CD8-positive, alpha-beta memory T cell (primary cell): ENCODE data around the gene TNNI3K. TPM values are rescaled to one million over a fixed set of nuclear protein-coding genes. Genes with fewer than 3 reads are reported as not detected.

ENCODE experiments used
- CTCF ChIA-PET: fragments of 350-600 bp; sonication (Branson Sonifier 250); formaldehyde crosslinking; loops from one replicate; lab custom pipeline; 2021; ENCODE audit warnings: antibody characterized with exemption; lab: Charles Lee
- POLR2A ChIA-PET: fragments of 350-600 bp; sonication (Branson Sonifier 250); formaldehyde crosslinking; loops from one replicate; lab custom pipeline; 2021; ENCODE audit warnings: antibody characterized with exemption; lab: Charles Lee
- DNase-seq, 5 donors: peaks; one replicate each; pipeline versions ENCODE4 v3.0.0 to v3.0.0-alpha.2; 2020 to 2022; ENCODE audit warnings: mixed read lengths in 1 of 5
- H3K27ac ChIP-seq: one replicate; pipeline ENCODE4 v1.7.0; 2013; ENCODE audit warnings: low read depth, mild to moderate bottlenecking, low read length, moderate library complexity
- H3K27me3 ChIP-seq: 2 replicates; pipeline ENCODE4 v1.7.0; 2013; ENCODE audit warnings: low read length, mild to moderate bottlenecking; ENCODE audit not compliant: insufficient read depth, poor library complexity, severe bottlenecking
- H3K36me3 ChIP-seq: 2 replicates; pipeline ENCODE4 v1.7.0; 2013; ENCODE audit warnings: mild to moderate bottlenecking, low read length, moderate library complexity; ENCODE audit not compliant: insufficient read depth
- H3K4me1 ChIP-seq: 2 replicates; pipeline ENCODE4 v1.7.0; 2013; ENCODE audit warnings: mild to moderate bottlenecking, low read length, moderate library complexity; ENCODE audit not compliant: insufficient read depth
- H3K4me3 ChIP-seq: 2 replicates; pipeline ENCODE4 v1.7.0; 2013; ENCODE audit warnings: mild to moderate bottlenecking, low read length
- H3K9me3 ChIP-seq: 2 replicates; pipeline ENCODE4 v1.7.0; 2013; ENCODE audit warnings: mild to moderate bottlenecking, low read length
- H3K27ac Mint-ChIP-seq, 8 donors: one replicate each; pipeline ENCODE4 v1.8.0; 2020 to 2021; ENCODE audit warnings: mixed read lengths in 8 of 8, mild to moderate bottlenecking in 6 of 8, inconsistent platforms in 3 of 8, moderate library complexity in 3 of 8
- H3K27me3 Mint-ChIP-seq, 2 donors: one replicate each; pipeline ENCODE4 v1.8.0; 2020 to 2021; ENCODE audit warnings: mixed read lengths in 2 of 2, mild to moderate bottlenecking in 1 of 2, moderate library complexity in 1 of 2
- H3K36me3 Mint-ChIP-seq, 3 donors: one replicate each; pipeline ENCODE4 v1.8.0; 2020 to 2021; ENCODE audit warnings: mixed read lengths in 3 of 3, inconsistent platforms in 1 of 3, mild to moderate bottlenecking in 1 of 3
- H3K4me1 Mint-ChIP-seq, 3 donors: one replicate each; pipeline ENCODE4 v1.8.0; 2020 to 2021; ENCODE audit warnings: mixed read lengths in 3 of 3, inconsistent platforms in 1 of 3, mild to moderate bottlenecking in 1 of 3
- H3K4me3 Mint-ChIP-seq, 7 donors: one replicate each; pipeline ENCODE4 v1.8.0; 2020 to 2021; ENCODE audit warnings: mixed read lengths in 7 of 7, mild to moderate bottlenecking in 6 of 7, moderate library complexity in 4 of 7, inconsistent platforms in 2 of 7
- H3K9me3 Mint-ChIP-seq, 5 donors: one replicate each; pipeline ENCODE4 v1.8.0; 2020 to 2022; ENCODE audit warnings: mixed read lengths in 5 of 5, mild to moderate bottlenecking in 3 of 5, moderate library complexity in 2 of 5, inconsistent platforms in 1 of 5
- polyA plus RNA-seq: library from polyadenylated mRNA; unstranded; fragments of 300-500 nt; fragmentation: Illumina TruSeq; gene quantifications from one replicate; pipeline ENCODE4 v1.2.3, GENCODE V29; 2021
- total RNA-seq, 2 experiments: library from RNA; stranded (reverse); gene quantifications; one replicate each; pipeline ENCODE4 v1.2.3, GENCODE V29; 2021

Gene TNNI3K
- total and polyA plus RNA-seq, 3 experiments from 2014 or later: 0.38 TPM; not detected in 2

- Histone ChIP-seq H3K9me3 (no peaks in the 10 kb centered on the region), H3K27me3 (no peaks in the 10 kb centered on the region), H3K36me3 (no peaks in the 10 kb centered on the region), H3K4me1 (no peaks in the 10 kb centered on the region), H3K4me3 (no peak overlapping the region), H3K27ac (no peak overlapping the region)
- Mint-ChIP-seq H3K36me3 (no peaks in the 10 kb centered on the region), H3K4me1 (no peaks in the 10 kb centered on the region), H3K4me3 (no peak overlapping the region), H3K9me3 (peaks cover 0 to 3% (median 2%) of the 10 kb centered on the region in 5 donors), H3K27me3 (peaks cover 0 to 1% of the 10 kb centered on the region in 2 donors), H3K27ac (no peak overlapping the region)
- POLR2A ChIA-PET: no interaction called here
- DNase-seq: no peak
- CTCF ChIA-PET: no interaction called here
Observed at GRCh38 chr1:74368335-74368734, 133.1 kb downstream of the TNNI3K start.

- Mint-ChIP-seq H3K36me3 (no peaks in the 10 kb centered on the region), H3K4me1 (no peaks in the 10 kb centered on the region), H3K4me3 (no peak overlapping the region), H3K27ac (peak overlapping the region in 1 of 8 donors; percentile 56), H3K27me3 (no peaks in the 10 kb centered on the region), H3K9me3 (no peaks in the 10 kb centered on the region)
- H3K9me3 ChIP-seq: no peaks in the 10 kb centered on the region
- no peaks in the 10 kb centered on the region for H3K27me3 ChIP-seq
- POLR2A ChIA-PET: no interaction called here
- no peak for DNase-seq
- no peaks in the 10 kb centered on the region for H3K4me1 ChIP-seq
- no peak overlapping the region for H3K4me3 ChIP-seq
- no peak overlapping the region for H3K27ac ChIP-seq
- CTCF ChIA-PET: no interaction called here
- no peaks in the 10 kb centered on the region for H3K36me3 ChIP-seq
Observed at GRCh38 chr1:74375376-74375775, 140.2 kb downstream of the TNNI3K start.

- H3K4me3 ChIP-seq: no peak overlapping the region
- Mint-ChIP-seq H3K4me3 (no peak overlapping the region), H3K4me1 (no peaks in the 10 kb centered on the region), H3K36me3 (no peaks in the 10 kb centered on the region), H3K27ac (no peak overlapping the region), H3K27me3 (peaks cover 1 to 3% of the 10 kb centered on the region in 2 donors), H3K9me3 (no peaks in the 10 kb centered on the region)
- no peak overlapping the region for H3K27ac ChIP-seq
- no peaks in the 10 kb centered on the region for H3K36me3 ChIP-seq
- no peak for DNase-seq
- H3K27me3 ChIP-seq: no peaks in the 10 kb centered on the region
- no peaks in the 10 kb centered on the region for H3K9me3 ChIP-seq
- no peaks in the 10 kb centered on the region for H3K4me1 ChIP-seq
- ChIA-PET CTCF (no interaction called here), POLR2A (no interaction called here)
Observed at GRCh38 chr1:74380252-74380651, 145.1 kb downstream of the TNNI3K start.

GRCh38 chr1:74388855-74389254, 153.7 kb downstream of the TNNI3K start:
- Histone ChIP-seq H3K27me3 (no peaks in the 10 kb centered on the region), H3K4me1 (no peaks in the 10 kb centered on the region), H3K36me3 (no peaks in the 10 kb centered on the region), H3K9me3 (no peaks in the 10 kb centered on the region), H3K4me3 (no peak overlapping the region), H3K27ac (no peak overlapping the region)
- H3K4me1 Mint-ChIP-seq: no peaks in the 10 kb centered on the region
- no peak overlapping the region for H3K4me3 Mint-ChIP-seq
- H3K27me3 Mint-ChIP-seq: peaks cover 4 to 5% of the 10 kb centered on the region in 2 donors
- CTCF ChIA-PET: no interaction called here
- H3K36me3 Mint-ChIP-seq: no peaks in the 10 kb centered on the region
- no peaks in the 10 kb centered on the region for H3K9me3 Mint-ChIP-seq
- no peak overlapping the region for H3K27ac Mint-ChIP-seq
- POLR2A ChIA-PET: no interaction called here
- no peak for DNase-seq

GRCh38 chr1:74392186-74392585, 157.0 kb downstream of the TNNI3K start:
- Histone ChIP-seq H3K4me1 (no peaks in the 10 kb centered on the region), H3K4me3 (no peak overlapping the region), H3K36me3 (no peaks in the 10 kb centered on the region), H3K27ac (no peak overlapping the region), H3K9me3 (no peaks in the 10 kb centered on the region), H3K27me3 (no peaks in the 10 kb centered on the region)
- H3K4me1 Mint-ChIP-seq: no peaks in the 10 kb centered on the region
- no peak for DNase-seq
- H3K27ac Mint-ChIP-seq: no peak overlapping the region
- H3K36me3 Mint-ChIP-seq: no peaks in the 10 kb centered on the region
- CTCF ChIA-PET: no interaction called here
- POLR2A ChIA-PET: no interaction called here
- no peak overlapping the region for H3K4me3 Mint-ChIP-seq
- peaks cover 0 to 3% (median 0%) of the 10 kb centered on the region in 5 donors for H3K9me3 Mint-ChIP-seq
- H3K27me3 Mint-ChIP-seq: peaks cover 0 to 5% of the 10 kb centered on the region in 2 donors

GRCh38 chr1:74392840-74393239, 157.7 kb downstream of the TNNI3K start:
- DNase-seq: no peak
- Histone ChIP-seq H3K4me3 (no peak overlapping the region), H3K9me3 (no peaks in the 10 kb centered on the region), H3K4me1 (no peaks in the 10 kb centered on the region), H3K27ac (no peak overlapping the region), H3K36me3 (no peaks in the 10 kb centered on the region), H3K27me3 (no peaks in the 10 kb centered on the region)
- Mint-ChIP-seq H3K27me3 (peaks cover 0 to 5% of the 10 kb centered on the region in 2 donors), H3K4me3 (no peak overlapping the region), H3K27ac (no peak overlapping the region), H3K36me3 (no peaks in the 10 kb centered on the region), H3K9me3 (peaks cover 0 to 3% (median 0%) of the 10 kb centered on the region in 5 donors), H3K4me1 (no peaks in the 10 kb centered on the region)
- POLR2A ChIA-PET: no interaction called here
- CTCF ChIA-PET: no interaction called here

- H3K4me1 ChIP-seq: no peaks in the 10 kb centered on the region
- POLR2A ChIA-PET: no interaction called here
- Mint-ChIP-seq H3K9me3 (peaks cover 0 to 3% (median 0%) of the 10 kb centered on the region in 5 donors), H3K36me3 (no peaks in the 10 kb centered on the region), H3K4me3 (no peak overlapping the region), H3K4me1 (no peaks in the 10 kb centered on the region), H3K27me3 (peaks cover 0 to 5% of the 10 kb centered on the region in 2 donors), H3K27ac (no peak overlapping the region)
- H3K36me3 ChIP-seq: no peaks in the 10 kb centered on the region
- H3K9me3 ChIP-seq: no peaks in the 10 kb centered on the region
- CTCF ChIA-PET: interaction anchor here (1.5 kb wide), 1 partner anchor 22 kb away, joined by 3 read pairs; no protein-coding TSS in a partner anchor
- DNase-seq: no peak
- H3K27me3 ChIP-seq: no peaks in the 10 kb centered on the region
- no peak overlapping the region for H3K27ac ChIP-seq
- H3K4me3 ChIP-seq: no peak overlapping the region
Observed at GRCh38 chr1:74395571-74395970, 160.4 kb downstream of the TNNI3K start.

- H3K27ac Mint-ChIP-seq: no peak overlapping the region
- H3K4me3 Mint-ChIP-seq: no peak overlapping the region
- H3K4me3 ChIP-seq: no peak overlapping the region
- DNase-seq: no peak
- H3K27ac ChIP-seq: no peak overlapping the region
- no peaks in the 10 kb centered on the region for H3K27me3 ChIP-seq
- peaks cover 0 to 3% (median 0%) of the 10 kb centered on the region in 5 donors for H3K9me3 Mint-ChIP-seq
- ChIA-PET POLR2A (no interaction called here), CTCF (no interaction called here)
- no peaks in the 10 kb centered on the region for H3K36me3 ChIP-seq
- no peaks in the 10 kb centered on the region for H3K4me1 ChIP-seq
- no peaks in the 10 kb centered on the region for H3K4me1 Mint-ChIP-seq
- H3K9me3 ChIP-seq: no peaks in the 10 kb centered on the region
- H3K36me3 Mint-ChIP-seq: no peaks in the 10 kb centered on the region
- H3K27me3 Mint-ChIP-seq: peaks cover 0 to 5% of the 10 kb centered on the region in 2 donors
Observed at GRCh38 chr1:74396462-74396861, 161.3 kb downstream of the TNNI3K start.
